ENCODE measurements around the gene AMER1.

DNA sequence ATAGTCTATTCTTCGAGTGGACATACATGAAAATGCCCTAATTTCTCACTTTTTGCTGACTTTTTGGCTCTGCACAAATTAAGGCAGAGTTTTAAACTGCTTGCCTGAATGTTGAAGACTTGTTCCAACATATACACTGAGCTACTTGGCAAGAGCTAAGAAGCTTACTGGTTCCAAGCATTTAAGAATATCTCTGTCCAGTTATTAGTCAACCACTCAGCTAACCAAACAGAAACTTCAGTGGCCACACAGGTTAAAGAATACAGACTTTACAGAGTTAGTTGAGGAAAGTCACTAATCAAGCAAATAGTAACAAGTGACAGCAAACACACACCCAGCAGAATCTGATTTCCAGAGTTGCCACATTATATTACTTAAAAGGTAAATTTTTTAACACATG, 35.5 kb downstream of the AMER1 start:
- TF ChIP-seq, protein P1, sequence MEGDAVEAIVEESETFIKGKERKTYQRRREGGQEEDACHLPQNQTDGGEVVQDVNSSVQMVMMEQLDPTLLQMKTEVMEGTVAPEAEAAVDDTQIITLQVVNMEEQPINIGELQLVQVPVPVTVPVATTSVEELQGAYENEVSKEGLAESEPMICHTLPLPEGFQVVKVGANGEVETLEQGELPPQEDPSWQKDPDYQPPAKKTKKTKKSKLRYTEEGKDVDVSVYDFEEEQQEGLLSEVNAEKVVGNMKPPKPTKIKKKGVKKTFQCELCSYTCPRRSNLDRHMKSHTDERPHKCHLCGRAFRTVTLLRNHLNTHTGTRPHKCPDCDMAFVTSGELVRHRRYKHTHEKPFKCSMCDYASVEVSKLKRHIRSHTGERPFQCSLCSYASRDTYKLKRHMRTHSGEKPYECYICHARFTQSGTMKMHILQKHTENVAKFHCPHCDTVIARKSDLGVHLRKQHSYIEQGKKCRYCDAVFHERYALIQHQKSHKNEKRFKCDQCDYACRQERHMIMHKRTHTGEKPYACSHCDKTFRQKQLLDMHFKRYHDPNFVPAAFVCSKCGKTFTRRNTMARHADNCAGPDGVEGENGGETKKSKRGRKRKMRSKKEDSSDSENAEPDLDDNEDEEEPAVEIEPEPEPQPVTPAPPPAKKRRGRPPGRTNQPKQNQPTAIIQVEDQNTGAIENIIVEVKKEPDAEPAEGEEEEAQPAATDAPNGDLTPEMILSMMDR (IDR thresholded peaks at IDR 0.05), result no peak
- TF ChIP-seq POLR2A (IDR thresholded peaks at IDR 0.05), result no peak

Measured in gastroesophageal sphincter (tissue), 3 donors.